Measurements from ENCODE around the gene LPP.

GRCh38 chr3:188826574-188826973, 672.6 kb downstream of the LPP start:
- TF ChIP-seq CTCF (IDR thresholded peaks at IDR 0.05): no peak
- no peak for TF ChIP-seq EP300 (IDR thresholded peaks at IDR 0.05)
- TF ChIP-seq POLR2A (IDR thresholded peaks at IDR 0.05): no peak
- TF ChIP-seq POLR2AphosphoS5 (IDR thresholded peaks at IDR 0.05): no peak
